Suppressor macrophage treated with lipopolysaccharide for 1 hour (primary cell): ENCODE results near the gene BRME1.
A peak's percentile ranks its signal among the peaks of the same experiment; 100 is the strongest.

ENCODE experiments used
- DNase-seq, 3 donors: peaks; one replicate each; pipeline ENCODE4 v3.0.0-alpha.2; 2020 to 2022

Gene BRME1

GRCh38 chr19:13905634-13906520 is at the start of gene BRME1, which contains the start of gene CC2D1A:
Gene BRME1, minus strand, starts transcription at chr19:13906117. Its CDS starts 1,225 bp downstream, at chr19:13904892.
Gene CC2D1A, plus strand, starts transcription at chr19:13906201. Its CDS starts 241 bp downstream, at chr19:13906442.
- DNase-seq = peak; percentile 92 to 96 (median 95)

GRCh38 chr19:13954185-13954584 is 48.3 kb upstream of the BRME1 start:
- no peak for DNase-seq

GRCh38 chr19:13952931-13953531 is 47.1 kb upstream of the BRME1 start:
- DNase-seq = peak; percentile 48 to 63 (median 48)

GRCh38 chr19:13952154-13952930 is 46.4 kb upstream of the BRME1 start, which contains the start of gene DCAF15:
Gene DCAF15, plus strand, starts transcription at chr19:13952509. Its CDS starts 4 bp downstream, at chr19:13952513.
- DNase-seq = peak; percentile 99 to 100 (median 100)

GRCh38 chr19:13951799-13952153 is 45.9 kb upstream of the BRME1 start:
- DNase-seq = peak in 1 of 3 donors; percentile 3

- no peak for DNase-seq
These were observed 45.1 kb upstream of the BRME1 start for GRCh38 chr19:13951043-13951442.

- DNase-seq = no peak
These were observed 40.5 kb upstream of the BRME1 start for GRCh38 chr19:13946414-13946813.

- peak in 1 of 3 donors; percentile 8 for DNase-seq
These were observed 36.2 kb upstream of the BRME1 start for GRCh38 chr19:13942023-13942684.

GRCh38 chr19:13938301-13939064 is 32.6 kb upstream of the BRME1 start, which contains the start of gene PODNL1:
Gene PODNL1, minus strand, starts transcription at chr19:13938417. Its CDS starts 236 bp downstream, at chr19:13938181.
- no peak for DNase-seq

GRCh38 chr19:13937479-13938300 is 31.8 kb upstream of the BRME1 start:
- DNase-seq = no peak

GRCh38 chr19:13935765-13936510 is 30.0 kb upstream of the BRME1 start:
- DNase-seq = no peak

GRCh38 chr19:13934785-13935109 is 28.8 kb upstream of the BRME1 start:
- no peak for DNase-seq

- no peak for DNase-seq
These were observed 27.0 kb upstream of the BRME1 start for GRCh38 chr19:13932911-13933393.

GRCh38 chr19:13932149-13932637 is 26.3 kb upstream of the BRME1 start:
- no peak for DNase-seq

- no peak for DNase-seq
These were observed 25.7 kb upstream of the BRME1 start for GRCh38 chr19:13931391-13932148.

GRCh38 chr19:13930402-13930801 is 24.5 kb upstream of the BRME1 start:
- DNase-seq = no peak

GRCh38 chr19:13929956-13930355 is 24.0 kb upstream of the BRME1 start:
- DNase-seq = no peak

- no peak for DNase-seq
These were observed 23.4 kb upstream of the BRME1 start for GRCh38 chr19:13929340-13929739.

- DNase-seq = no peak
These were observed 20.8 kb upstream of the BRME1 start for GRCh38 chr19:13926715-13927114.
